Right lobe of liver (tissue), 6 donors: Measurements from ENCODE around the gene CBX8. TPM values are rescaled to one million over a fixed set of nuclear protein-coding genes. Genes with fewer than 3 reads are reported as not detected.

Source experiments
- ATAC-seq, 4 donors: fragments of 200-7000 bp; cut with Tn5 transposase; one replicate each; pipeline ENCODE4 v1.9.1; 2020; ENCODE audit warnings: mild to moderate bottlenecking in 4 of 4, moderate library complexity in 4 of 4
- DNase-seq, 3 donors: peaks; one replicate each; pipeline ENCODE4 v3.0.0-alpha.2; 2020
- H3K27ac ChIP-seq, 3 donors: fragments of 200-600 bp; one replicate each; pipeline ENCODE4 v1.8.0; 2022
- H3K27me3 ChIP-seq, 2 donors: fragments of 200-600 bp; one replicate each; pipeline ENCODE4 v1.8.0; 2022
- H3K36me3 ChIP-seq, 4 donors: fragments of 200-600 bp; sonication (generic) in 1 of 4; one replicate each; pipeline versions ENCODE4 v1.5.1 to v1.8.0; 2017 to 2022; ENCODE audit warnings: control low read depth in 1 of 4
- H3K4me1 ChIP-seq, 4 donors: fragments of 200-600 bp; sonication (generic) in 1 of 4; one replicate each; pipeline versions ENCODE4 v1.5.1 to v1.8.0; 2017 to 2022; ENCODE audit warnings: control low read depth in 1 of 4
- H3K4me3 ChIP-seq, 3 donors: fragments of 200-600 bp; one replicate each; pipeline ENCODE4 v1.8.0; 2022
- H3K9me3 ChIP-seq, 4 donors: fragments of 200-600 bp; sonication (generic) in 1 of 4; one replicate each; pipeline versions ENCODE4 v1.5.1 to v1.8.0; 2017 to 2022; ENCODE audit warnings: control low read depth in 1 of 4
- POLR2A ChIP-seq: fragments of 450-650 bp; IDR thresholded peaks from one replicate; pipeline ENCODE4 v1.6.1; 2017; ENCODE audit warnings: antibody characterized with exemption, mild to moderate bottlenecking
- WGBS: methylation state at CpG from one replicate; pipeline ENCODE4 v1.1.6; 2018; ENCODE audit warnings: low coverage, low lambda C conversion rate; ENCODE audit not compliant: insufficient coverage; ENCODE audit errors: missing lambda C conversion rate; 5-methylcytosine and 5-hydroxymethylcytosine counted together
- intact Hi-C, 2 donors: fragments of 100-400 bp; cut with DNase I; formaldehyde crosslinking; loops; one replicate each; pipeline versions ENCODE4 v1.11.2 to v1.14.1; 2022
- total RNA-seq, 6 experiments: library from RNA; depleted of rRNA in 2 of 6; stranded (reverse); fragments of >200 nt in 2 of 6; fragmentation: NEBNext Ultra II Directional in 3 of 6; extraction: Animal tissue kit (Norgen Biotek cat#: 25700) in 3 of 6; gene quantifications; one replicate each; pipeline versions ENCODE4 v1.1.0 to v1.2.4, GENCODE V29; 2016 to 2023
- TF ChIP-seq, protein P1 (sequence below), 4 donors: fragments of 200-600 bp in 3 of 4; fragments of 450-650 bp in 1 of 4; IDR thresholded peaks; one replicate each; pipeline versions ENCODE4 v1.5.1 to v1.8.0; 2016 to 2022; ENCODE audit warnings: antibody characterized with exemption in 4 of 4, mild to moderate bottlenecking in 2 of 4
- donor health status: DM: no; HTN: yes; CAD: no.
- donor health status: DM: no; HTN: no; CAD: no.
- donor health status: DM: no; HTN: no; CAD: no.
- donor health status: DM: no; HTN: yes; CAD: no.
- donor health status: DM: no; HTN: yes; CAD: no.

CBX8 gene
- total RNA-seq, 6 experiments from 2014 or later: 1.2 to 4.7 (median 2.0) TPM

DNA sequence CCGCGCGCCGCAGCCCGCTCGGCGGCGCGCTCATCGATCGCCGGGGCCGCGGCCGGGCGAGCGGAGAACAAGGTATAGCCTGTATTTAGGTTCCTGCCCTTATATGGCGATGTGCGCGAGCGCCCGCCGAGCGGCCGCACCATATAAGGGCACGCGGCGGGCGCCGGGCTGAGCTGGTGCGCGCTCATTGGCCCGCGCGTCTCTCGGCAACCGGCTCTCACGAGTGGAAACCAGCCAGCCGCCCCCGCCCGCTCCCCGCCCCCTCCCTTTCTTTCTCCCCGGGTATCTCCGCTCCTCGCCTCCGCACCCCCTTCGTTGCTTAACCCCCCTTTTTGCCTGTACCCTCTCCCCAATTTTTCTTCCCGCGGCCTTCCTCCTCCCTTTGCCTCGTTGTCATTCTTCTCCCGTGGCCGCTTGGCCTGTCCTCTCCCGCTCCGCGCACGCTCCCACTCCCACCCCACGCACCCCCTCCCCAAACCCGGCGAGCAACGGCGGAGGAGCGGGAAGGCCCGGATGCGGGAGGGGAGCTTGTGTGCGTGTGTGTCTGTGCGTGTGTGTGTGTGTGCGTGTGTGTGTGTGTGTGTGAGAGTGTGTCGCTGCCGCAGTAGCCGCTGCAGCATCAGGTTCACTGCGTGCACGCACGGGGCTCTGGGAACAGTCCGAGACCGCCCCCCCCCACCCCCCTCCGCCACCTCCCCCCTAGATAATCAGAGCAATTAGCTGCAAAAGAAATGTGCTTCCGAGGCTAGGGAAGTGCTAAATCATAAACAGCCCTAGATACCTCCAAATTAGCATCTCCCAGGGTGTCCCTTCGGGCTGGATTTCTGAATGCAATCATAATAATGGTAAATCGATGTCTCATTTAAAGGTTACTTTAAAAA, 13.5 kb upstream of the CBX8 start:
- DNase-seq (peak; percentile 62 to 85 (median 76)), ATAC-seq (peak; percentile 44 to 68 (median 60))
- Histone ChIP-seq H3K27ac (no peak overlapping the region), H3K4me3 (no peak overlapping the region), H3K9me3 (no peaks in the 10 kb centered on the region), H3K4me1 (peaks cover 0 to 28% (median 6%) of the 10 kb centered on the region in 4 donors), H3K27me3 (peaks cover 19 to 73% of the 10 kb centered on the region in 2 donors), H3K36me3 (no peaks in the 10 kb centered on the region)
- 2% methylated on average over 37 of the region's 79 CpGs for WGBS
- TF ChIP-seq, protein P1, sequence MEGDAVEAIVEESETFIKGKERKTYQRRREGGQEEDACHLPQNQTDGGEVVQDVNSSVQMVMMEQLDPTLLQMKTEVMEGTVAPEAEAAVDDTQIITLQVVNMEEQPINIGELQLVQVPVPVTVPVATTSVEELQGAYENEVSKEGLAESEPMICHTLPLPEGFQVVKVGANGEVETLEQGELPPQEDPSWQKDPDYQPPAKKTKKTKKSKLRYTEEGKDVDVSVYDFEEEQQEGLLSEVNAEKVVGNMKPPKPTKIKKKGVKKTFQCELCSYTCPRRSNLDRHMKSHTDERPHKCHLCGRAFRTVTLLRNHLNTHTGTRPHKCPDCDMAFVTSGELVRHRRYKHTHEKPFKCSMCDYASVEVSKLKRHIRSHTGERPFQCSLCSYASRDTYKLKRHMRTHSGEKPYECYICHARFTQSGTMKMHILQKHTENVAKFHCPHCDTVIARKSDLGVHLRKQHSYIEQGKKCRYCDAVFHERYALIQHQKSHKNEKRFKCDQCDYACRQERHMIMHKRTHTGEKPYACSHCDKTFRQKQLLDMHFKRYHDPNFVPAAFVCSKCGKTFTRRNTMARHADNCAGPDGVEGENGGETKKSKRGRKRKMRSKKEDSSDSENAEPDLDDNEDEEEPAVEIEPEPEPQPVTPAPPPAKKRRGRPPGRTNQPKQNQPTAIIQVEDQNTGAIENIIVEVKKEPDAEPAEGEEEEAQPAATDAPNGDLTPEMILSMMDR (IDR thresholded peaks at IDR 0.05): no peak
- TF ChIP-seq POLR2A: no peak
- intact Hi-C loops: no loop called here

DNA sequence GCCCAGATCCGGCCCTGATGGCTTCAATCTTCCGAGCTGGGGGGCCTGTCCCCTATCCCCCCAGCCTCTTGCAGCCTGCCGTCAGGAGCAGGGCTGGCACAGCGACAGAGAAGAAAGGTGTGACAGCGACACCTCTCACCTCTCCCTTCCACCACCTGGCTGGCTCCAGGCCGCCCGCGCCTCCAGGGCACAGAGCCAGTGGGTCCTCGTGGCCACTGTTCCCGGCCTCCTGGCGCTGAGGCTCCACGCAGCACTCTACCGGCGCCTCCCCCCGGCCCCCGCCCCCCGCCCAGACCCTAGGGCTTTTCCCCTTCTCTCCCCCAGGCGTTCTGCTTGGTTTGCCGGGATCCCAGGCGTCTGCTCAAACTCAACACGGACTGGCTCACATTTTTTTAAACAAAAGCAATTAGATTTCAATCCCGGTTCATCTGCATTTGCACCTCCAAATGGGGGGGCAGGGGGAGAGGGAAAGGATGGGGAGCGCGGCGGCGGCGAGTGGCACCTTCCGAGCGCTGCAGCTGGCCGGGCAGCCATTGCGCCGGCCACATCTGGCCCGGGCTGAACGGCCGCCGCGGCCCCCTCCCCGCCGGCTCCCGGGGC, 12.8 kb upstream of the CBX8 start:
- DNase-seq (peak in 1 of 3 donors; percentile 56), ATAC-seq (peak in 3 of 4 donors; percentile 3 to 32 (median 18))
- no peaks in the 10 kb centered on the region for H3K36me3 ChIP-seq
- H3K4me3 ChIP-seq: no peak overlapping the region
- peaks cover 19 to 77% of the 10 kb centered on the region in 2 donors for H3K27me3 ChIP-seq
- WGBS: 0% methylated on average over 13 of the region's 40 CpGs
- intact Hi-C loops: loop anchor here in 1 of 2 donors (10.0 kb wide), 1 partner anchor 175 kb away; no protein-coding TSS in a partner anchor
- TF ChIP-seq POLR2A: no peak
- TF ChIP-seq, protein P1 (IDR thresholded peaks at IDR 0.05): no peak
- no peak overlapping the region for H3K27ac ChIP-seq
- H3K4me1 ChIP-seq: peaks cover 0 to 20% (median 2%) of the 10 kb centered on the region in 4 donors
- no peaks in the 10 kb centered on the region for H3K9me3 ChIP-seq

DNA sequence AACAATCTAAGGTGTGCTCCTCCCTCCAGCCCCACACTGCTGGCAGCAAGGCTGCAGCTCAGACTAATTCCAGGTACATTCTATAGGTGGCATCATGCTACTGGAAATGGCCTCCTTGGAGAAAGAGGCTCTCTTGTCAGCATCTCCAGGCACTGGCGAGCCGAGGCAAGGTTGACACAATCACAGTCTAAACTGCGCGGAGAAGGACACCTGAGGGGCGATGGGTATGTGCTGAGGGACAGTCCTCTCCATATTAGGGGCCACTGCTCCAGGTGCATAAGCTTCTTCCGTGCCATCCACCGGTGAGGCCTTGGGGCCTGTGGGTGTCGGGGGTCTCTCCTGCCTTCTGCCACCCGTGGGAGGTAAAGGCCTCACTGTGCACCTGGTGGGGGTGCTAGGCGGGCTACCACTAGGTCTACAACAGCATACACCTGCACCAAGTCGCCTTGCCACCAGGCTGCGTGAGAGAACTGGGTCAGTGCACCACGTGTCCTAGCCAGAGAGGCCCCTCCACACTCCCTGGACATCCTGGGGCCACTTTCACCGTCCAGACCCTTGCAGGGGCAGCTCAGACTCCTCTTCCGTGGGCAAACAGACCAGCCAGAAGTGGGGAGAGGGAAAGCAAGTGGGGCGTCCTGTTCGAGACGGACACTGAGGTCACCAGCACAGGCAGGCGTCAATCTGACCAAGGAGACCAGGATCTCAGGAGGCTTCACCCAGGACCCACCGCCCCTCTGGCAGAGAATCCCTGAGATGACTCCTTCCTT, 12.1 kb upstream of the CBX8 start:
- peak in 1 of 3 donors; percentile 36 for DNase-seq
- peaks cover 0 to 13% (median 0%) of the 10 kb centered on the region in 4 donors for H3K4me1 ChIP-seq
- intact Hi-C loops: loop anchor here in 1 of 2 donors (10.0 kb wide), 1 partner anchor 176 kb away; no protein-coding TSS in a partner anchor

More for the DNA sequence above, 12.1 kb upstream of the CBX8 start:
- WGBS: 3% methylated on average over 7 of the region's 20 CpGs
- no peak overlapping the region for H3K27ac ChIP-seq
- H3K36me3 ChIP-seq: no peaks in the 10 kb centered on the region
- peak; percentile 74 to 81 (median 74) for ATAC-seq
- H3K4me3 ChIP-seq: no peak overlapping the region
- TF ChIP-seq, protein P1 (IDR thresholded peaks at IDR 0.05): peak; percentile 37 to 57 (median 47)
- TF ChIP-seq POLR2A: no peak
- no peaks in the 10 kb centered on the region for H3K9me3 ChIP-seq
- peaks cover 26 to 77% of the 10 kb centered on the region in 2 donors for H3K27me3 ChIP-seq
